GM23338 (cell line): ENCODE results near the gene FCER1G. TPM values are rescaled to one million over a fixed set of nuclear protein-coding genes. Genes with fewer than 3 reads are reported as not detected.

Source experiments
- ATAC-seq: fragments of 200-7000 bp; cut with Tn5 transposase; 3 replicates; pipeline ENCODE4 v1.9.1; 2020
- DNase-seq: peaks from one replicate; pipeline ENCODE4 v3.0.0-alpha.2; 2015; ENCODE audit warnings: low spot score
- H2AFZ ChIP-seq: fragments of 200-600 bp; sonication (generic); 2 replicates; pipeline ENCODE4 v1.8.0; 2016; ENCODE audit warnings: antibody characterized with exemption, mild to moderate bottlenecking, moderate library complexity
- H3F3A ChIP-seq: fragments of 200-600 bp; sonication (generic); replicated peaks from 2 replicates; pipeline ENCODE4 v1.8.0; 2017; ENCODE audit warnings: antibody characterized with exemption, mixed run types, low read depth
- H3K27ac ChIP-seq: fragments of 200-600 bp; sonication (generic); 2 replicates; pipeline ENCODE4 v1.6.1; 2016; ENCODE audit warnings: low read depth
- H3K27me3 ChIP-seq: fragments of 200-600 bp; sonication (generic); 2 replicates; pipeline ENCODE4 v1.8.0; 2016; ENCODE audit warnings: mild to moderate bottlenecking, mixed run types, moderate library complexity; ENCODE audit not compliant: insufficient read depth
- H3K36me3 ChIP-seq: fragments of 200-600 bp; sonication (generic); 2 replicates; pipeline ENCODE4 v1.8.0; 2016; ENCODE audit warnings: mild to moderate bottlenecking; ENCODE audit not compliant: insufficient read depth
- H3K4me1 ChIP-seq: fragments of 200-600 bp; sonication (generic); 2 replicates; pipeline ENCODE4 v1.8.0; 2016; ENCODE audit warnings: mild to moderate bottlenecking, moderate library complexity; ENCODE audit not compliant: insufficient read depth
- H3K4me2 ChIP-seq: fragments of 200-600 bp; sonication (generic); 2 replicates; pipeline ENCODE4 v1.7.1; 2017; ENCODE audit warnings: mixed run types
- H3K4me3 ChIP-seq: fragments of 200-600 bp; sonication (generic); 2 replicates; pipeline ENCODE4 v1.6.1; 2016; ENCODE audit warnings: mixed run types
- H3K79me2 ChIP-seq: fragments of 200-600 bp; sonication (generic); replicated peaks from 2 replicates; pipeline ENCODE4 v1.8.0; 2017; ENCODE audit warnings: mild to moderate bottlenecking; ENCODE audit not compliant: insufficient read depth
- H3K9me2 ChIP-seq: fragments of 200-600 bp; sonication (generic); 2 replicates; pipeline ENCODE4 v1.8.0; 2017; ENCODE audit not compliant: insufficient read depth
- H4K20me1 ChIP-seq: fragments of 200-600 bp; sonication (generic); replicated peaks from 2 replicates; pipeline ENCODE4 v1.8.0; 2017; ENCODE audit warnings: mild to moderate bottlenecking; ENCODE audit not compliant: insufficient read depth
- H3K27ac Mint-ChIP-seq: 2 replicates; pipeline ENCODE4 v1.8.0; 2020; ENCODE audit warnings: inconsistent platforms, mild to moderate bottlenecking, moderate library complexity, mixed read lengths
- H3K27me3 Mint-ChIP-seq: 3 replicates; pipeline ENCODE4 v1.8.0; 2022; ENCODE audit warnings: low read depth, mild to moderate bottlenecking, moderate library complexity, mixed read lengths, inconsistent platforms; ENCODE audit not compliant: insufficient read depth, poor library complexity
- H3K36me3 Mint-ChIP-seq: 3 replicates; pipeline ENCODE4 v1.8.0; 2021; ENCODE audit warnings: low read depth, mild to moderate bottlenecking, inconsistent platforms, moderate library complexity, mixed read lengths
- H3K4me1 Mint-ChIP-seq: 3 replicates; pipeline ENCODE4 v1.8.0; 2020; ENCODE audit warnings: mild to moderate bottlenecking, inconsistent platforms, mixed read lengths
- H3K4me3 Mint-ChIP-seq: 3 replicates; pipeline ENCODE4 v1.8.0; 2021; ENCODE audit warnings: moderate library complexity, mild to moderate bottlenecking, inconsistent platforms, mixed read lengths
- H3K9me3 Mint-ChIP-seq: 3 replicates; pipeline ENCODE4 v1.8.0; 2020; ENCODE audit warnings: moderate library complexity, mild to moderate bottlenecking, inconsistent platforms, mixed read lengths
- CREB1 ChIP-seq: fragments of 250-450 bp; sonication (Bioruptor Pico); IDR thresholded peaks from 2 replicates; pipeline ENCODE4 v1.5.0; 2020; ENCODE audit warnings: low read depth, mild to moderate bottlenecking, moderate library complexity
- CTCF ChIP-seq, 2 experiments: fragments of 200-600 bp in 1 of 2; sonication (generic) in 1 of 2; conservative IDR thresholded peaks; 2 replicates each; pipeline versions ENCODE4 v1.5.1 to v1.6.1; 2016 to 2017; ENCODE audit warnings: antibody characterized with exemption in 2 of 2, low read depth in 2 of 2, mild to moderate bottlenecking in 2 of 2, moderate library complexity in 1 of 2
- ETS1 ChIP-seq: IDR thresholded peaks from 2 replicates; pipeline ENCODE4 v1.6.1; 2016; ENCODE audit warnings: antibody characterized with exemption
- EZH2 ChIP-seq: fragments of 200-600 bp; sonication (generic); IDR thresholded peaks from one replicate; pipeline ENCODE4 v1.8.0; 2017; ENCODE audit warnings: antibody characterized with exemption, mild to moderate bottlenecking, low read depth; ENCODE audit not compliant: unreplicated experiment
- EZH2phosphoT487 ChIP-seq: fragments of 200-600 bp; sonication (generic); IDR thresholded peaks from one replicate; pipeline ENCODE4 v1.8.1; 2018; ENCODE audit warnings: antibody characterized with exemption; ENCODE audit not compliant: unreplicated experiment
- JUNB ChIP-seq: IDR thresholded peaks from one replicate; pipeline ENCODE4 v1.6.1; 2016; ENCODE audit warnings: antibody characterized with exemption; ENCODE audit not compliant: unreplicated experiment
- NANOG ChIP-seq: IDR thresholded peaks from 2 replicates; pipeline ENCODE4 v1.6.1; 2016; ENCODE audit warnings: antibody characterized with exemption, borderline replicate concordance
- POLR2AphosphoS5 ChIP-seq: IDR thresholded peaks from 2 replicates; pipeline ENCODE4 v1.6.1; 2016; ENCODE audit warnings: antibody characterized with exemption, low read depth
- REST ChIP-seq: IDR thresholded peaks from one replicate; pipeline ENCODE4 v1.6.1; 2018; ENCODE audit warnings: antibody characterized with exemption; ENCODE audit not compliant: unreplicated experiment
- STAT1 ChIP-seq: IDR thresholded peaks from one replicate; pipeline ENCODE4 v1.6.1; 2016; ENCODE audit warnings: antibody characterized with exemption; ENCODE audit not compliant: unreplicated experiment
- ZNF114 ChIP-seq: fragments of 250-450 bp; sonication (Bioruptor Pico); IDR thresholded peaks from 2 replicates; pipeline ENCODE4 v1.5.0; 2020; ENCODE audit warnings: mild to moderate bottlenecking, moderate library complexity
- polyA plus RNA-seq: library from polyadenylated mRNA; unstranded; fragments of >200 nt; fragmentation: Nextera tagmentation; extraction: Ambion mirVana; gene quantifications from 2 replicates; pipeline ENCODE4 v1.2.1, GENCODE V29; 2016
- total RNA-seq: library from RNA; depleted of rRNA; stranded (reverse); fragments of >200 nt; shearing (Covaris generic); gene quantifications from 2 replicates; pipeline ENCODE4 v1.2.3, GENCODE V29; 2014

Gene FCER1G
- total and polyA plus RNA-seq, 2 experiments from 2014 or later = 1.1 TPM; not detected in 1

- TF ChIP-seq ZNF114 (CRISPR knock-in tag) (no peak), POLR2AphosphoS5 (no peak), JUNB (no peak), CTCF (conservative IDR thresholded peaks at IDR 0.05; ENCODE audit: low read depth in 2 of 2) (no peak), ETS1 (no peak), EZH2 (no peak), STAT1 (no peak), CREB1 (CRISPR knock-in tag) (no peak), REST (no peak), EZH2phosphoT487 (no peak)
These were observed 35.7 kb downstream of the FCER1G start (continued) for GRCh38 chr1:161250829-161251228.

GRCh38 chr1:161251579-161251978 lies 36.5 kb downstream of the FCER1G start:
- Histone ChIP-seq H3K4me3 (no peak overlapping the region), H3K4me1 (no peaks in the 10 kb centered on the region)
- no peak for DNase-seq
- no peak for TF ChIP-seq CREB1 (CRISPR knock-in tag)
- TF ChIP-seq CTCF (conservative IDR thresholded peaks at IDR 0.05; ENCODE audit: low read depth in 2 of 2) = no peak
- TF ChIP-seq EZH2phosphoT487 = no peak
- TF ChIP-seq ZNF114 (CRISPR knock-in tag) = no peak
- TF ChIP-seq NANOG = no peak
- no peak for TF ChIP-seq STAT1

More at GRCh38 chr1:161251579-161251978, 36.5 kb downstream of the FCER1G start:
- peaks cover 12% of the 10 kb centered on the region for H3K9me3 Mint-ChIP-seq
- H3K4me1 Mint-ChIP-seq = no peaks in the 10 kb centered on the region
- Histone ChIP-seq H3K79me2 (no peaks in the 10 kb centered on the region), H3K4me2 (no peak overlapping the region), H2AFZ (peak overlapping the region; percentile 87; the same call in 1 of the 2 replicates), H4K20me1 (no peaks in the 10 kb centered on the region), H3K27ac (no peak overlapping the region), H3K27me3 (no peaks in the 10 kb centered on the region), H3F3A (0 out of 2 replicates have a peak, but pooled peaks cover 3% of the 10 kb centered on the region), H3K36me3 (peaks cover 2% of the 10 kb centered on the region; the same call in 1 of the 2 replicates), H3K9me2 (no peaks in the 10 kb centered on the region; the same call in 1 of the 2 replicates)
- H3K4me3 Mint-ChIP-seq = no peak overlapping the region
- no peaks in the 10 kb centered on the region for H3K36me3 Mint-ChIP-seq
- ATAC-seq = no peak
- H3K27me3 Mint-ChIP-seq = no peaks in the 10 kb centered on the region
- no peak overlapping the region for H3K27ac Mint-ChIP-seq
